Measurements from ENCODE around the gene RNF19B.

GRCh38 chr1:32957017-32957416, 7.6 kb downstream of the RNF19B start:
- TF ChIP-seq, protein P1, sequence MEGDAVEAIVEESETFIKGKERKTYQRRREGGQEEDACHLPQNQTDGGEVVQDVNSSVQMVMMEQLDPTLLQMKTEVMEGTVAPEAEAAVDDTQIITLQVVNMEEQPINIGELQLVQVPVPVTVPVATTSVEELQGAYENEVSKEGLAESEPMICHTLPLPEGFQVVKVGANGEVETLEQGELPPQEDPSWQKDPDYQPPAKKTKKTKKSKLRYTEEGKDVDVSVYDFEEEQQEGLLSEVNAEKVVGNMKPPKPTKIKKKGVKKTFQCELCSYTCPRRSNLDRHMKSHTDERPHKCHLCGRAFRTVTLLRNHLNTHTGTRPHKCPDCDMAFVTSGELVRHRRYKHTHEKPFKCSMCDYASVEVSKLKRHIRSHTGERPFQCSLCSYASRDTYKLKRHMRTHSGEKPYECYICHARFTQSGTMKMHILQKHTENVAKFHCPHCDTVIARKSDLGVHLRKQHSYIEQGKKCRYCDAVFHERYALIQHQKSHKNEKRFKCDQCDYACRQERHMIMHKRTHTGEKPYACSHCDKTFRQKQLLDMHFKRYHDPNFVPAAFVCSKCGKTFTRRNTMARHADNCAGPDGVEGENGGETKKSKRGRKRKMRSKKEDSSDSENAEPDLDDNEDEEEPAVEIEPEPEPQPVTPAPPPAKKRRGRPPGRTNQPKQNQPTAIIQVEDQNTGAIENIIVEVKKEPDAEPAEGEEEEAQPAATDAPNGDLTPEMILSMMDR (IDR thresholded peaks at IDR 0.05) = no peak
- no peak for TF ChIP-seq POLR2A (IDR thresholded peaks at IDR 0.05)
